Calu3 (cell line): ENCODE data around the gene ATP9A. TPM values are rescaled to one million over a fixed set of nuclear protein-coding genes. Genes with fewer than 3 reads are reported as not detected.

Experiments
- BruUV-seq: library from RNA; stranded (reverse); fragments of 400-500 nt; replicated peaks from 2 replicates; lab custom pipeline; 2021; lab: Mats Ljungman, UMichigan
- CTCF ChIA-PET: fragments of 300-600 bp; sonication (Branson Sonifier 250); formaldehyde crosslinking; loops from one replicate; lab custom pipeline; 2022; ENCODE audit warnings: antibody characterized with exemption; lab: Charles Lee
- DNase-seq: peaks from one replicate; pipeline ENCODE4 v3.0.0; 2022
- H3K27ac Mint-ChIP-seq: one replicate; pipeline ENCODE4 v1.8.0; 2022; ENCODE audit warnings: mixed read lengths; ENCODE audit not compliant: unreplicated experiment
- H3K27me3 Mint-ChIP-seq: one replicate; pipeline ENCODE4 v1.8.0; 2022; ENCODE audit warnings: mixed read lengths; ENCODE audit not compliant: unreplicated experiment
- H3K36me3 Mint-ChIP-seq: one replicate; pipeline ENCODE4 v1.8.0; 2022; ENCODE audit warnings: mild to moderate bottlenecking, moderate library complexity, mixed read lengths; ENCODE audit not compliant: insufficient read depth, unreplicated experiment
- H3K4me1 Mint-ChIP-seq: one replicate; pipeline ENCODE4 v1.8.0; 2022; ENCODE audit warnings: mild to moderate bottlenecking, low read depth, mixed read lengths; ENCODE audit not compliant: unreplicated experiment
- H3K4me3 Mint-ChIP-seq: one replicate; pipeline ENCODE4 v1.8.0; 2022; ENCODE audit warnings: mild to moderate bottlenecking, low read depth, moderate library complexity, mixed read lengths; ENCODE audit not compliant: unreplicated experiment
- H3K9me3 Mint-ChIP-seq: one replicate; pipeline ENCODE4 v1.8.0; 2022; ENCODE audit warnings: low read depth, mixed read lengths; ENCODE audit not compliant: unreplicated experiment
- CTCF ChIP-seq: fragments of 200-600 bp; IDR thresholded peaks from one replicate; pipeline ENCODE4 v1.8.0; 2022; ENCODE audit warnings: antibody characterized with exemption; ENCODE audit not compliant: unreplicated experiment
- intact Hi-C: fragments of 100-400 bp; cut with micrococcal nuclease; formaldehyde crosslinking; loops from one replicate; pipeline ENCODE4 v1.10.0; 2022; ENCODE audit not compliant: unreplicated experiment
- total RNA-seq: library from RNA; stranded (reverse); gene quantifications from 2 replicates; pipeline ENCODE4 v1.2.3, GENCODE V29; 2022

The ATP9A gene
- total RNA-seq, 1 experiment from 2014 or later: 98.5 TPM

GRCh38 chr20:51636123-51636522 lies 132.1 kb downstream of the ATP9A start:
- no peak overlapping the region for H3K27ac Mint-ChIP-seq
- no peak overlapping the region for H3K4me3 Mint-ChIP-seq
- peaks cover 36% of the 10 kb centered on the region for H3K4me1 Mint-ChIP-seq
- H3K36me3 Mint-ChIP-seq: peaks cover 35% of the 10 kb centered on the region
- H3K9me3 Mint-ChIP-seq: no peaks in the 10 kb centered on the region
- DNase-seq: no peak
- TF ChIP-seq CTCF: no peak
- no TSS peak for BruUV-seq
- no peaks in the 10 kb centered on the region for H3K27me3 Mint-ChIP-seq
- CTCF ChIA-PET: interaction anchor here (0.6 to 1.2 kb wide), 2 partner anchors 59 to 239 kb away, joined by 3 read pairs; no protein-coding TSS in a partner anchor
- intact Hi-C loops: loop anchor here (5.0 to 10.0 kb wide), 3 partner anchors 66 to 166 kb away; partner anchors contain the start of genes ATP9A and SALL4

- BruUV-seq: no TSS peak
- H3K9me3 Mint-ChIP-seq: no peaks in the 10 kb centered on the region
- no peak for DNase-seq
- H3K4me1 Mint-ChIP-seq: peaks cover 40% of the 10 kb centered on the region
- no peak for TF ChIP-seq CTCF
- CTCF ChIA-PET: interaction anchor here (0.6 kb wide), 1 partner anchor 240 kb away, joined by 3 read pairs; no protein-coding TSS in a partner anchor
- peaks cover 38% of the 10 kb centered on the region for H3K36me3 Mint-ChIP-seq
- no peaks in the 10 kb centered on the region for H3K27me3 Mint-ChIP-seq
- no peak overlapping the region for H3K4me3 Mint-ChIP-seq
- H3K27ac Mint-ChIP-seq: no peak overlapping the region
- intact Hi-C loops: loop anchor here (5.0 to 10.0 kb wide), 3 partner anchors 67 to 167 kb away; partner anchors contain the start of genes ATP9A and SALL4
These were observed 132.5 kb downstream of the ATP9A start for GRCh38 chr20:51635680-51636079.

GRCh38 chr20:51634877-51635276 lies 133.3 kb downstream of the ATP9A start:
- peaks cover 43% of the 10 kb centered on the region for H3K4me1 Mint-ChIP-seq
- TF ChIP-seq CTCF: no peak
- intact Hi-C loops: loop anchor here (5.0 to 10.0 kb wide), 3 partner anchors 67 to 167 kb away; partner anchors contain the start of genes ATP9A and SALL4
- no peak for DNase-seq
- BruUV-seq: no TSS peak
- H3K27ac Mint-ChIP-seq: no peak overlapping the region
- H3K4me3 Mint-ChIP-seq: no peak overlapping the region
- no peaks in the 10 kb centered on the region for H3K27me3 Mint-ChIP-seq
- CTCF ChIA-PET: interaction anchor here (0.6 kb wide), 2 partner anchors 422 to 1669 kb away, joined by 4 to 6 read pairs; no protein-coding TSS in a partner anchor
- H3K9me3 Mint-ChIP-seq: no peaks in the 10 kb centered on the region
- H3K36me3 Mint-ChIP-seq: peaks cover 30% of the 10 kb centered on the region

- Mint-ChIP-seq H3K36me3 (peaks cover 26% of the 10 kb centered on the region), H3K4me1 (peaks cover 39% of the 10 kb centered on the region), H3K4me3 (no peak overlapping the region), H3K27ac (no peak overlapping the region), H3K9me3 (no peaks in the 10 kb centered on the region), H3K27me3 (no peaks in the 10 kb centered on the region)
- intact Hi-C loops: loop anchor here (10.0 kb wide), 1 partner anchor 131 kb away; the partner anchor contains the start of gene ATP9A
- TF ChIP-seq CTCF: no peak
- CTCF ChIA-PET: interaction anchor here (0.6 kb wide), 2 partner anchors 423 to 1668 kb away, joined by 4 to 6 read pairs; no protein-coding TSS in a partner anchor
- BruUV-seq: no TSS peak
- DNase-seq: no peak
These were observed 133.9 kb downstream of the ATP9A start for GRCh38 chr20:51634257-51634656.
